DND-41 (cell line): ENCODE measurements around the gene SLC16A11.
A peak's percentile ranks its signal among the peaks of the same experiment; 100 is the strongest.

ENCODE experiments used
- EZH2 ChIP-seq: IDR thresholded peaks from 3 replicates; pipeline ENCODE4 v1.6.1; 2012; ENCODE audit warnings: borderline replicate concordance, low read depth, mild to moderate bottlenecking, moderate library complexity, low read length, inconsistent platforms; ENCODE audit not compliant: severe bottlenecking
- TF ChIP-seq, protein P1 (sequence below): IDR thresholded peaks from 2 replicates; pipeline ENCODE4 v1.5.1; 2012; ENCODE audit warnings: borderline replicate concordance, low read length, moderate library complexity, mild to moderate bottlenecking; ENCODE audit not compliant: poor library complexity, severe bottlenecking; ENCODE audit errors: extremely low read depth

DNA sequence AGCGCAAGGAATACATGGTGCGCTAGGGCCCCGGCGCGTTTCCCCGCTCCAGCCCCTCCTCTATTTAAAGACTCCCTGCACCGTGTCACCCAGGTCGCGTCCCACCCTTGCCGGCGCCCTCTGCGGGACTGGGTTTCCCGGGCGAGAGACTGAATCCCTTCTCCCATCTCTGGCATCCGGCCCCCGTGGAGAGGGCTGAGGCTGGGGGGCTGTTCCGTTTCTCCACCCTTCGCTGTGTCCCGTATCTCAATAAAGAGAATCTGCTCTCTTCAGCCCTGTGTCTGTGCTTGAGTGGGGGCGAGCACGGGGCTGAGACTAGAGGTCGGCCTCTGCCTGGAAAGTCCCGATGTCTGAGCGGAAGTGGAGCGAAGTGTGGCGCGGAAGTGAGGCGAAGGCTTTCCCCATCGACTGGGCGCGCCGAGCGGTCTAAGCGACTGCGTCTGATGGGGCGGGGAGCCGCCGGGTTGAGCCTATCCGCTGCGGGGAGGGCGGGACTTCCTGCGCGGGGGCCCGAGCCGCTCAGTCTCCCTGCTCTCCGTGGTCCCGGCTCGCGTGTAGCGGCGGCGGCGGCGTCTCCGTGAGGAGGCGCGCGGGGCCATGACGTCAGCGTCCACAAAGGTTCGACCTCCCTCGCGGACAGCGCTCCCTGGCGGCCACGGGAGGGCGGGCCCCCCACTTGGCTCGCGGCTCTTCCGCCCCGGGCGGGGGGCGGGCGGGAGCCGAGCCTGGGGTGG, 29.5 kb downstream of the SLC16A11 start:
- TF ChIP-seq, protein P1, sequence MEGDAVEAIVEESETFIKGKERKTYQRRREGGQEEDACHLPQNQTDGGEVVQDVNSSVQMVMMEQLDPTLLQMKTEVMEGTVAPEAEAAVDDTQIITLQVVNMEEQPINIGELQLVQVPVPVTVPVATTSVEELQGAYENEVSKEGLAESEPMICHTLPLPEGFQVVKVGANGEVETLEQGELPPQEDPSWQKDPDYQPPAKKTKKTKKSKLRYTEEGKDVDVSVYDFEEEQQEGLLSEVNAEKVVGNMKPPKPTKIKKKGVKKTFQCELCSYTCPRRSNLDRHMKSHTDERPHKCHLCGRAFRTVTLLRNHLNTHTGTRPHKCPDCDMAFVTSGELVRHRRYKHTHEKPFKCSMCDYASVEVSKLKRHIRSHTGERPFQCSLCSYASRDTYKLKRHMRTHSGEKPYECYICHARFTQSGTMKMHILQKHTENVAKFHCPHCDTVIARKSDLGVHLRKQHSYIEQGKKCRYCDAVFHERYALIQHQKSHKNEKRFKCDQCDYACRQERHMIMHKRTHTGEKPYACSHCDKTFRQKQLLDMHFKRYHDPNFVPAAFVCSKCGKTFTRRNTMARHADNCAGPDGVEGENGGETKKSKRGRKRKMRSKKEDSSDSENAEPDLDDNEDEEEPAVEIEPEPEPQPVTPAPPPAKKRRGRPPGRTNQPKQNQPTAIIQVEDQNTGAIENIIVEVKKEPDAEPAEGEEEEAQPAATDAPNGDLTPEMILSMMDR: peak; percentile 70
- no peak for TF ChIP-seq EZH2
